HG03196 (cell line): Measurements from ENCODE around the gene CSTF1.
"Not testable (repeated sequence)": the region's sequence is repeated elsewhere in the genome, so short reads cannot be mapped to it uniquely, and the experiment has no call there.

Experiments used
- ATAC-seq: cut with Tn5 transposase; IDR thresholded peaks from one replicate; pipeline ENCODE4 v1.9.1; 2021; ENCODE audit not compliant: unreplicated experiment

CSTF1 gene

GRCh38 chr20:56368351-56369134 lies 23.9 kb upstream of the CSTF1 start:
- ATAC-seq, result no peak

- ATAC-seq, result no peak
Measured at GRCh38 chr20:56369179-56369578, 23.3 kb upstream of the CSTF1 start.

DNA sequence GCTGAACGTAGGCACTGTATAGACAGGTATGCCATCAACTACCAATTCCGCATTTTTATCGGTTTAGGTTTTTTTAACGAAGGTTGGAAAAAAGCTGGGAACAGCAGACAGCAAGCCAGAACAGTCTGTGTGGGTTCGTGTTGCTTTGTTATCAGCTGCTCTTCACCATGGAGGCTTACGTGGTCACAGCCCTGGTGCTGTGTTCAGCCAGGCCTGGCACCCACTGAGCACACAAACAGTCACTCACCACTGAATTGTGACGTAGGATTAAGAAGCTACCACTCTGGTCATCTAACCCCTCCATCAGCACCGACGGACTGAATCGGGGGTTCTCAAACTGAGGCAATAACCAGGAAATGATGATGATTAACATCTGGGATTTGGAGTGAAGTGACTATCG lies 20.5 kb upstream of the CSTF1 start:
- ATAC-seq, result no peak

DNA sequence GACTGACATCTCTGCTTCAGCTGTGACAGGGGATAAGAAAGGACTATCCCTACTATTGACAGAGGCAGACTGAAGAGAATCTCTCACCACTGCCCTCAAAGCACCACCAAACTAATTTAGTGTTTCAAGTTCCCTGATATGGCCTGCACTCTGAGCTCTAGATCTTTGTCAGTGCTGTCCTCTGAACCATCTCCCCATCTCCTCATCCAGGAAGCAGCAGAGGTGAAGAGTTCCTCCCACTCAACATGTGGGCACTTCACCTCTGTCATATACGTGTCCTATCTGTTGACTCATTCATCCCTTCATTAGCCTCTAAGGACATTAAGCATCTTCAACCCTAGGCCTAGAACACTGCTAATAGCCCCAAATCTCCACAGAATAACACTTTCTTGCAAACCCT lies 19.6 kb upstream of the CSTF1 start:
- ATAC-seq, result no peak

DNA sequence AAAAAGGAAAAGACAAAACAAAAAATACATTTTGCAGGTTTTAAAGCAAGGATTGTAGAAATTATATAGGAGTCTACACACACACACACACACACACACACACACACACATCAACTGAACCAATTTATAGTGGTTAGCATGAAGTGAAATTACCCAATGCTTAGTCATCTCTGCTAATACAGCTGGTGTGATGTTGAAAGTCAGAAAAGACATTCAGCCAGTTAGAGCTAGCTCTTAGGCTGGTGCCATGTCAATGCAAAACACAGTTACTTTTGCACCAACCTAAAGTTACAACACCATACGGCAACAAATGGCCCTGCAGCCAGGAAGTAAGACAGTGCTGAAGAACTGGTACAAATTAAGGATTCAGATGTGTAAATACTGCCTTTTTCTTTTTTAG lies 18.5 kb upstream of the CSTF1 start:
- ATAC-seq, result no peak

DNA sequence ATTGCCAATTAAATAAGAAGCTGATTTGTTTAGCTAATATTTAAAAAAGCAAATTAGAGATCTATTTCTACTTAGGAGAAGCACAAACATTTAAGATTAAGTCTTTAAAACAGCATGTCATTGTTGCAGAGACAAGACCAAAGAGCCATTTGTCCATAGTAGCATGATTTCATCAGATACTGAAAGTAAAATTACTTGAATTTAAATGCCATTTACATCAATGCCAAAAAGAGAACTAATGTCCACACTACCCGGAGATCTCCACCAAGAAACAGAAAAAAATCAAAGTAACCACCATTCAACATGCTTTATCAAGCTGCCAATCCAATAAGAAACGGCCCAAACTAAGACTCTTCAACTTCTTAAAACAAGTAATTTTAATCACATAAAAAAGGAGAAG lies 16.1 kb upstream of the CSTF1 start:
- ATAC-seq, result no peak

- no peak for ATAC-seq
Measured at GRCh38 chr20:56378386-56378785, 14.1 kb upstream of the CSTF1 start.

- ATAC-seq, result no peak
Measured at GRCh38 chr20:56380375-56380774, 12.1 kb upstream of the CSTF1 start.

DNA sequence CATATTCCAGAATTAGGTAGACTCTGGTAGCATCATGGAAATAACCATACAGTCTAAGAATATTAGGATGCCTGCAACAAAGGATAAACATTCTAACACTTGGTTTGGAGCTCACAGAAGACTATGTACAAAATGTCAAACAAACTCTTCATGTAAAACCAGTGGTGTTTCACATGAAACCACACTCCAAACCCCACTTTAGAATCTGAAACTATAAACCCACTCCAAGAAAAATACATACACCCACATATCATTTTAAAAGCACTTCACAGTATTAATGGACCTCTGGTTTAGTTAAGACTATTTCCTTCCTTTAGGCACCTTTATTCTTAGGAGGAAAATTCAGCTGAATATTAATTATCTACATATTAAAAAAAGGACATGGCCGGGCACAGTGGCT lies 10.9 kb upstream of the CSTF1 start:
- no peak for ATAC-seq

DNA sequence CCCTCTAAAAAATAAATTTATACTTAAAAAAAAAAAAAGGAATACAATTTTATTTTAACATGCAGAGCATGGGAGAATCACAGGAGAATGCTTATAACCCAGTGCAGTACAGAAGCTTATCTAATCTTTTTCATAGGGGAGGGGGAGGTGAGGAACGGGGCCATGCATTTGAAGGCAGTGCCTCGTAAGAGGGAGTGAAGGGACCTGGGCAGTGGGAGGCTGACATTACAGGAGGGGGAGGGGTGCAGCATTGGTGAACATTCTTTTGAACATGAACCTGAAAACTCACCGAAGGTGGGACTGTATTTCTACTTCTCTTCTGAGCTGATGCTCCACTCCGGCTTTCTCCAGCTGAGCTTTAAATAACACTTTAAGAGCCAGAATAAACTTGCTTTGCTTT lies 9.7 kb upstream of the CSTF1 start:
- no peak for ATAC-seq

GRCh38 chr20:56383334-56383733 lies 9.1 kb upstream of the CSTF1 start:
- no peak for ATAC-seq

- no peak for ATAC-seq
Measured at GRCh38 chr20:56385130-56385529, 7.3 kb upstream of the CSTF1 start.

- ATAC-seq, result no peak
Measured at GRCh38 chr20:56386219-56386618, 6.2 kb upstream of the CSTF1 start.

DNA sequence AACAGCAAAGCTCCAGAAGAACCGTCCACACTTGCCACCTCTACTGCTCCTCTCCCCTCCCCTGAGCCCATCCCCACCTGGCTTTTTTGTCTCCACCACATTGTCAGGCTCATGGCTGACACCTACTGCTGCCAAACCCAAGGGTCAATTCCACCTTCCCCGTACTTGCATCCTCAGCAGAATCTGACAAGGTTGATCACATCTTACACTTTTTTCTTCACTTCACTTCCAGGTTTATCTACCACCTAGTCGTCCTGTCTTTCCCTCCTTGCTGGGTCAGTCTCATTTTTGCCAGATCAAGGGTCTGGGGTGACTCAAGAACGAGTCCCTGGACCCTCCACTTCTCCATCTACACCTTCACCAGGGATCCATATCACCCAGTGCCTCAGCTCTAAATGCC lies 3.6 kb upstream of the CSTF1 start:
- no peak for ATAC-seq

- ATAC-seq, result no peak
Measured at GRCh38 chr20:56389807-56390206, 2.6 kb upstream of the CSTF1 start.

GRCh38 chr20:56390396-56390795 lies 2.0 kb upstream of the CSTF1 start:
- ATAC-seq, result not testable (repeated sequence)

GRCh38 chr20:56391037-56391436 lies 1.4 kb upstream of the CSTF1 start:
- no peak for ATAC-seq

DNA sequence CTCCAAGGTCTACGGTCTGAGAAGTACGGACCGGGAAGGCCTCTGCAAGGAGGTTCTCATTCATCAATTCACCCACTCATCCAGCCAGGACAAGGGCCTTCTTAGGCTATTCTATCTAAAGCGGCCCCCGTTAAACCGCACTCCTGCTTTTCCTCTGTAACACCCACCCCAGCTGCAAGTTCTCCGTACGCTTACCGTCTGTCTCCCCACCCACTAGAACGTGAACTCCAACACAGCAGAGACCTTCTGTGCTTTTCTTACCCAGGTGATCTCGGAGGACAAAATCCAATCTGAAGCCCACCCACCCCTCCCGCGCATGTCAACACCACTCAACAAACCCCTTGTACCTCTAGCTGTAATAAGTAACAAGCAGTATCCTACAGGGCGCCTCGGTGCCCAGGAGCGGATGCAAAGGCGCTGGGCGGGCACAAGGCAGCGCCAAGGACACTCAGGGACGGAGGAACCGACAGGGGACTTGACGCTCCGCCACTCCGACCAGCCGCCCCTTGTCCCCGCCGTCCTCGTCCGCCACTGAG lies 781 bp upstream of the CSTF1 start:
- ATAC-seq, result peak; percentile 26

DNA sequence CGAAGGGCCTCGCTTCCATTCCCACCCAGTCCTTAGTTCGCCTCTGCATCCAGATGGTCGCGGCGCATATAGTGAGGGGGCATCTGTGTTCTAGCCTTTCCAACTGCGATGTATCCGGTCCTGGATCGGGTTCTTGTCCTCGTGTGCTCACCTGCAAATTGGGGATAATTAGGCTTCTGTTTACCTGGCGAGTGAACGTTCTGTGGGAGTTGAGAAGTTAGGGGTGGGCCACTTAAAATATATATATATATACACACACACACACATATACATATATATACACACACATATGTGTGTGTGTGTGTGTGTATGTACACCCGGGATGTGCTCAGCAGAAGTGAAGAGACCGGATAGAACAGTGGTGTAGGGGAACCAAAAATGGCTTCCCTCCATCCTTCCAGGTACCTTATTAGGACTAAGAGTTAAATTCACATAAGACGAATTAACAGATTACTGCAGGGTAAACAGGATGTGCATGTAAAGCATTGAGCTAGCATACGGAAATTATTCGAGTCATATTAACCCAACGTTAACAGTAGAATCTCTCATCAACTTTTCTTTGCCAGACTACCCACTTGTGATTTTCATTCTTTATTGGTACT lies 537 bp downstream of the CSTF1 start:
- no peak for ATAC-seq

DNA sequence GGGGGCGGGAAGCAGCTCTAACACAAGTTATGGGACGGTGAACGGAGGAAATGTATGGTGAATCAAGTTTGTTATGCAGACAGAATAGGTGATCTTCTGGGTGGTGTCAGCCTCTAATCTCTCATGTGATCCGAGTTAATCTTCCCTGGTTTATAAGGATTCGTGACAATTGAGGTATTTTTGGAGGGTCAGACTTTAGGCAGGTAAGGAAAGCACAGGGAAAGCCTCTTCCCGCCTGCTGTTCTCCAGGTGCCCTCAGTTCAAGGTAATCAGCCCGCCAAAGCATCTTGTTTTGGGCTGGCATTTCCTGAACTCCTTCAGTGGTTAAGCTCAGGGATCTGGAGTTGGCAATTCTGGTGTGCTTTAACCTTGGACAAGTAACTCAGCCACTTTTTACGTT lies 1.2 kb downstream of the CSTF1 start:
- ATAC-seq, result no peak

DNA sequence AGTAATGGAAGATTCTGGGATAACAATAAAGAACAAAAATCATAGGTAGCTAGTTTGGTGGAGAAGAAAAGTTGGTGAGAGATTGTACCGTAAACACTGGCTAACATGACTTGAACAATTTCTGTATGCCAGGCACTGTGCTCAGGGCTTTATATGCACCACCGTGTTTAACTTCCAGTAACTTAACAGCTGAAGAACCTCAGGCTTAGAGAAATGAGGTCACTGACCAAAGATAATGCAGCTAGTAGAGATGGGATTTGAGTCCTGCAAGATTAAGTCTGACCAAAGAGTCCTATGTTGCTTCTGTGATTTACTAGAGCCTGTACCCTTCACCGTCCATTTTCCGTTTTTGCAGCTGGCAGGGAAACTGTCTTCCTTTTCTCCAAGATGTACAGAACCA lies 2.7 kb downstream of the CSTF1 start:
- ATAC-seq, result no peak

- no peak for ATAC-seq
Measured at GRCh38 chr20:56400001-56400640, 7.7 kb downstream of the CSTF1 start.
